MM.1S (cell line): ENCODE measurements around the gene PROSER3.

Experiments
- CTCF ChIP-seq: fragments of 300-600 bp; sonication (generic); IDR thresholded peaks from 2 replicates; pipeline ENCODE4 v1.5.1; 2016; ENCODE audit warnings: antibody characterized with exemption, low read length, mixed read lengths
- EZH2 ChIP-seq: fragments of 300-600 bp; sonication (generic); optimal IDR thresholded peaks from 2 replicates; pipeline ENCODE3; 2017; ENCODE audit warnings: low read depth, mild to moderate bottlenecking, antibody characterized with exemption, low read length, mixed read lengths
- EZH2phosphoT487 ChIP-seq: fragments of 300-600 bp; sonication (generic); IDR thresholded peaks from 2 replicates; pipeline ENCODE4 v1.6.1; 2018; ENCODE audit warnings: antibody characterized with exemption, low read length

GRCh38 chr19:35775298-35776101 lies 17.5 kb downstream of the PROSER3 start, which contains the start of gene ARHGAP33:
- TF ChIP-seq CTCF, result no peak
- no peak for TF ChIP-seq EZH2
- no peak for TF ChIP-seq EZH2phosphoT487
